Naive thymus-derived CD8-positive, alpha-beta T cell (primary cell): Measurements from ENCODE around the gene YEATS4. TPM values are rescaled to one million over a fixed set of nuclear protein-coding genes. Genes with fewer than 3 reads are reported as not detected.
A peak's percentile ranks its signal among the peaks of the same experiment; 100 is the strongest.

Source experiments
- ATAC-seq, 2 donors: fragments of 150-1000 bp; cut with Tn5 transposase in 1 of 2; sonication (Bioruptor Pico), chemical (Tn5 transposase) in 1 of 2; 1 replicate in 1 of 2; 2 replicates in 1 of 2; pipeline ENCODE4 v1.10.0; 2021; ENCODE audit warnings: mild to moderate bottlenecking in 2 of 2, moderate library complexity in 2 of 2
- POLR2A ChIA-PET: fragments of 350-600 bp; sonication (Branson Sonifier 250); formaldehyde crosslinking; loops from one replicate; lab custom pipeline; 2021; ENCODE audit warnings: antibody characterized with exemption; lab: Charles Lee
- DNase-seq, 10 donors: peaks; one replicate each; pipeline versions ENCODE4 v3.0.0 to v3.0.0-alpha.2; 2020 to 2022
- H3K27ac Mint-ChIP-seq, 10 donors: one replicate each; pipeline ENCODE4 v1.8.0; 2020 to 2022; ENCODE audit warnings: mild to moderate bottlenecking in 10 of 10, mixed read lengths in 10 of 10, moderate library complexity in 4 of 10, inconsistent platforms in 1 of 10
- H3K27me3 Mint-ChIP-seq, 5 donors: one replicate each; pipeline ENCODE4 v1.8.0; 2021 to 2022; ENCODE audit warnings: mixed read lengths in 5 of 5
- H3K36me3 Mint-ChIP-seq, 3 donors: one replicate each; pipeline ENCODE4 v1.8.0; 2020 to 2022; ENCODE audit warnings: mixed read lengths in 3 of 3, mild to moderate bottlenecking in 2 of 3, inconsistent platforms in 1 of 3
- H3K4me1 Mint-ChIP-seq, 4 donors: one replicate each; pipeline ENCODE4 v1.8.0; 2021 to 2022; ENCODE audit warnings: mixed read lengths in 4 of 4
- H3K4me3 Mint-ChIP-seq, 10 donors: one replicate each; pipeline ENCODE4 v1.8.0; 2020 to 2022; ENCODE audit warnings: mild to moderate bottlenecking in 10 of 10, mixed read lengths in 10 of 10, moderate library complexity in 6 of 10, inconsistent platforms in 1 of 10
- H3K9me3 Mint-ChIP-seq, 9 donors: one replicate each; pipeline ENCODE4 v1.8.0; 2020 to 2022; ENCODE audit warnings: mixed read lengths in 9 of 9, mild to moderate bottlenecking in 3 of 9, inconsistent platforms in 1 of 9, moderate library complexity in 1 of 9
- polyA plus RNA-seq, 3 donors: library from polyadenylated mRNA; unstranded; fragments of 300-500 nt; fragmentation: Illumina TruSeq; gene quantifications; one replicate each; pipeline ENCODE4 v1.2.3, GENCODE V29; 2021
- total RNA-seq, 8 experiments: library from RNA in 2 of 8; stranded (reverse) in 2 of 8; gene quantifications; one replicate each; pipeline ENCODE4 v1.2.3 and lab custom pipeline; 2021 to 2026

YEATS4 gene
- total and polyA plus RNA-seq, 5 experiments from 2014 or later = 18.0 to 66.4 (median 50.9) TPM

DNA sequence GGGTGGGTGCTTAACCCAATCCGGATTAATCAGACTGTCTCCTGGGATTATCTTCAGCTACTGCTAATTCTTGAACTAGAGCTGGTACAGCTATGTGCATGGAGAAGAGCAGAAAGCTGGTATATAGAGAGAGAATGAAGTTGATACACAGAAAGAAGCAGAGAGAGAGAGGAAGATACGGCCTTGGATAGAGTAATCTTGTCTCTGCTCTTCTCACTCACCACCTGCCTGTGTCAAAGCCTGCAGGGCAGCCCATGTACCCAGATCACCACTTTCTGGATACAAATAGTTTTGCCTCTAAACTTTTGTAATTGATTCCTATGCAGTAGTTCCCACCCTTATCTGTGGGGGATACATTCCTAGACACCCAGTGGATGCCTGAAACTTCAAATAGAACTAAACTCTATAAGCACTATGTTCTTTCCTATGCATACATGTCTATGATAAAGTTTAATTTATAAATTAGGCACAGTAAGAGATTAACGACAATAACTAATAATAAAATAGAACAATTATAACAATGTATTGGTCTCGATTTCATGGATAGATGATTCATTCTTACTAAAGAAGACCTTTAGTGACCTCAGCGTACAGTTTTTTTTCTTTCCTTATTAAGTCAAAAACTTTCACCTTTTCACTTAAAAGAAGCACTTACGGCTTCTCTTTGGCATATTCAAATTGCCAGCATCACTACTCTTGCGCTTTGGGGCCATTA is 45.5 kb downstream of the YEATS4 start:
- ATAC-seq (no peak), DNase-seq (no peak)
- peaks cover 5 to 14% (median 7%) of the 10 kb centered on the region in 3 donors for H3K36me3 Mint-ChIP-seq
- no peaks in the 10 kb centered on the region for H3K4me1 Mint-ChIP-seq
- H3K9me3 Mint-ChIP-seq = no peaks in the 10 kb centered on the region
- H3K4me3 Mint-ChIP-seq = no peak overlapping the region
- H3K27me3 Mint-ChIP-seq = no peaks in the 10 kb centered on the region
- no peak overlapping the region for H3K27ac Mint-ChIP-seq
- POLR2A ChIA-PET = no interaction called here

GRCh38 chr12:69405566-69405865 is 46.0 kb downstream of the YEATS4 start:
- POLR2A ChIA-PET = no interaction called here
- H3K4me1 Mint-ChIP-seq = no peaks in the 10 kb centered on the region
- no peaks in the 10 kb centered on the region for H3K9me3 Mint-ChIP-seq
- peaks cover 9 to 19% (median 12%) of the 10 kb centered on the region in 3 donors for H3K36me3 Mint-ChIP-seq
- H3K4me3 Mint-ChIP-seq = no peak overlapping the region
- ATAC-seq (no peak), DNase-seq (no peak)
- no peak overlapping the region for H3K27ac Mint-ChIP-seq
- H3K27me3 Mint-ChIP-seq = no peaks in the 10 kb centered on the region

DNA sequence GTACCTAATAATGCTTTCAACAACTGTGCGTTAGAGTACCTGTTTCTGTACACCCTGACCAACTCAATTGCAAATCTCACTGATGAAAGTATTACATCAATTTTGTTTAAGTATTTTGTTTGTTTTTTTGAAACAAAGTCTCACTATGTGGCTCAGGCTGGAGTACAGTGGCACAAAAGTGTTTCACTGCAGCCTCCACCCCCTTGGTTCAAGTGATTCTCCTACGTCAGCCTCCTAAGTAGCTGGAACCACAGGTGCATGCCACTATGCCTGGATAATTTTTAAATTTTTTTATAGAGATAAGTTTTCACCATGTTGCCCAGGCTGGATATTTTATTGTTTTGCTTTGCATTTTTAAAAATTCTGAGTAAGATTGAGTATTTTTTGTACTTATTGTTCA is 46.7 kb downstream of the YEATS4 start:
- DNase-seq (no peak), ATAC-seq (no peak)
- no peaks in the 10 kb centered on the region for H3K27me3 Mint-ChIP-seq
- peaks cover 9 to 22% (median 15%) of the 10 kb centered on the region in 3 donors for H3K36me3 Mint-ChIP-seq
- POLR2A ChIA-PET = no interaction called here
- H3K27ac Mint-ChIP-seq = no peak overlapping the region
- H3K4me1 Mint-ChIP-seq = no peaks in the 10 kb centered on the region
- no peaks in the 10 kb centered on the region for H3K9me3 Mint-ChIP-seq
- no peak overlapping the region for H3K4me3 Mint-ChIP-seq

DNA sequence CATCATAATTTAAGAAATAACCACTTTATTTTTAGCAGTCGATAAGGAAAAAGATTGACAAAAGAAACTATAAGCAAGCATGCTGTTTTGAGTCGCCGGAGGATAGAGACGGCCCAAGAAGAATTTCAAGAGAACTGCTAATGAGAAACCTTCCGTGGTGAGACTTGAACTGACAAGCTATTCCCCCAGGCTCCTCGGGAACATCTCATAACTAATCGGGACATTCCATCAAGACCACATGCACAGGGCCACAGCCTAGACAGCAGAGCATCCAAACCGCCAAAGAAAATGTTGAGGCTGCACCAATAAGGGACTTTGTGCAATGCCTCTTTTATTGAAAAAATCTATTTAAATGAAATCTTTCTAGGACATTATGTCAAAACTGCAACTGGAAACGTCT is 51.0 kb downstream of the YEATS4 start:
- peaks cover 0 to 2% (median 0%) of the 10 kb centered on the region in 4 donors for H3K4me1 Mint-ChIP-seq
- peaks cover 9 to 28% (median 15%) of the 10 kb centered on the region in 3 donors for H3K36me3 Mint-ChIP-seq
- no peaks in the 10 kb centered on the region for H3K9me3 Mint-ChIP-seq
- no peaks in the 10 kb centered on the region for H3K27me3 Mint-ChIP-seq
- DNase-seq (no peak), ATAC-seq (no peak)
- no peak overlapping the region for H3K27ac Mint-ChIP-seq
- POLR2A ChIA-PET = no interaction called here
- H3K4me3 Mint-ChIP-seq = no peak overlapping the region

- Mint-ChIP-seq H3K36me3 (peaks cover 9 to 25% (median 12%) of the 10 kb centered on the region in 3 donors), H3K27ac (no peak overlapping the region), H3K27me3 (no peaks in the 10 kb centered on the region), H3K4me3 (no peak overlapping the region), H3K9me3 (no peaks in the 10 kb centered on the region), H3K4me1 (peaks cover 0 to 2% (median 0%) of the 10 kb centered on the region in 4 donors)
- DNase-seq = no peak
- no peak for ATAC-seq
- POLR2A ChIA-PET = no interaction called here
Measured at GRCh38 chr12:69412655-69413054, 53.1 kb downstream of the YEATS4 start.

DNA sequence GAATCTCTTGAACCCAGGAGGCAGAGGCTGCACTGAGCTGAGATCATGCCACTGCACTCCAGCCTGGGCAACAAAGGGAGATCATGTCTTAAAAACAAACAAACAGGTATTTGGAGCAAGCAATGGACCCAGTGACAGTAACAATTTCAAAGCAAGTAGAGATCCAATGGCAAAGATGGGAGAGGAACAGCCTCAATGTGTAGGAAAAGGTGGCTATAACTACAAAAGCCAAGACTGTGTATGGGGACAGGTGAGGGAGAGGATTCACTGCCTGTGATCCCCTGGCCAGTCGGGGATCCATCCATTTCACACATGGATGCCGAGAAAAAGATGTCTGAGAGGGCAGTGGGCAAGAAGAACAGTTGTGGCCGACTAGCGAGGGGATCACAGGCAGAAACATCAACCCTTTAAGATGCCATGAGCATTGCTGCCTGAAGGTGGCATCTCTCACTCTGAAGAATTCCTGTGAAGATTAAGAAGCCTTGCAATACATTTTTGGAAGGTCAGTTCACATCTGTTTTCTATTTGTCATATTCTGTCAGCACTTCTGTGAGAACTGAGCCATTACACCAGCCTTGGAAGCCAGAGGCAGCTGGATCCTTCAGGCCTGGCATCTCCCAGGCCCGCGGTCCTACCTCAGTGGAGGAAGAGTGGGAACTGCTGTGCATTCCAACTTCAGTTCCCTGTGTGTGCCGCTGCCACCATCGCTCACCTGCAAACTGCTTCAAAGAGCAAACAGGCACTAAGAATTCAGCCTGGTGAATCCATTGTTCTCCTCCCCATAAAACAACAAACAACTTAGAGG is 56.1 kb downstream of the YEATS4 start:
- H3K27me3 Mint-ChIP-seq = no peaks in the 10 kb centered on the region
- DNase-seq = peak in 1 of 10 donors; percentile 2
- POLR2A ChIA-PET = no interaction called here
- H3K4me3 Mint-ChIP-seq = no peak overlapping the region
- ATAC-seq = no peak
- peak overlapping the region in 1 of 10 donors; percentile 66 for H3K27ac Mint-ChIP-seq
- H3K4me1 Mint-ChIP-seq = peaks cover 0 to 2% (median 0%) of the 10 kb centered on the region in 4 donors
- H3K36me3 Mint-ChIP-seq = peaks cover 0 to 8% (median 1%) of the 10 kb centered on the region in 3 donors
- H3K9me3 Mint-ChIP-seq = no peaks in the 10 kb centered on the region

GRCh38 chr12:69417231-69417630 is 57.7 kb downstream of the YEATS4 start:
- Mint-ChIP-seq H3K9me3 (no peaks in the 10 kb centered on the region), H3K4me3 (no peak overlapping the region), H3K4me1 (no peaks in the 10 kb centered on the region), H3K27me3 (no peaks in the 10 kb centered on the region), H3K36me3 (peaks cover 0 to 3% (median 0%) of the 10 kb centered on the region in 3 donors), H3K27ac (no peak overlapping the region)
- POLR2A ChIA-PET = no interaction called here
- no peak for DNase-seq
- ATAC-seq = no peak

DNA sequence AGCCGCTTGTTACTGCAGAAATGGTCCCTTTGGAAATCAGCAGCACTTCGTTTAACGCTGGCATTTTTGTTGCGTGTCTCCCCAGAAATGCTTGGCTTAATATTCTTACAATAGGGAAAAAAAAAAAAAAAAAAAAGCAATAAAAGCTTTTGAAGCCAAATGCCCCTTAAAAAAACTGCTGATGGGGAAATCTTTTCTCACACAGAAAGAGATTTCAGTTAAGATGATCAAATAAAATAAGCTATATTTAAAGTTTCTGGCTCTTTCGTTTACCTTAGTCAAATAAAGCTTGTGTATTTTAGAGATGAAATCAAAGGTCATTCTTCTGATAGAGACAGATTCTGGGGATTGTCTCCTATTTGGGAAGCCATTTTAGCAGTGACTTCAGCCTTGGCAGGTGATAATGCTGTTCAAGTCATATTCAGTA is 58.2 kb downstream of the YEATS4 start:
- H3K27ac Mint-ChIP-seq = no peak overlapping the region
- no peaks in the 10 kb centered on the region for H3K4me1 Mint-ChIP-seq
- H3K9me3 Mint-ChIP-seq = no peaks in the 10 kb centered on the region
- POLR2A ChIA-PET = no interaction called here
- ATAC-seq = no peak
- no peak for DNase-seq
- H3K4me3 Mint-ChIP-seq = no peak overlapping the region
- H3K36me3 Mint-ChIP-seq = peaks cover 0 to 3% (median 0%) of the 10 kb centered on the region in 3 donors
- no peaks in the 10 kb centered on the region for H3K27me3 Mint-ChIP-seq

- H3K27ac Mint-ChIP-seq = no peak overlapping the region
- H3K4me3 Mint-ChIP-seq = no peak overlapping the region
- H3K27me3 Mint-ChIP-seq = no peaks in the 10 kb centered on the region
- H3K4me1 Mint-ChIP-seq = no peaks in the 10 kb centered on the region
- no peak for DNase-seq
- peaks cover 0 to 3% (median 0%) of the 10 kb centered on the region in 3 donors for H3K36me3 Mint-ChIP-seq
- no peak for ATAC-seq
- POLR2A ChIA-PET = no interaction called here
- H3K9me3 Mint-ChIP-seq = no peaks in the 10 kb centered on the region
Measured at GRCh38 chr12:69419701-69420100, 60.2 kb downstream of the YEATS4 start.

- H3K4me1 Mint-ChIP-seq = no peaks in the 10 kb centered on the region
- POLR2A ChIA-PET = no interaction called here
- no peaks in the 10 kb centered on the region for H3K9me3 Mint-ChIP-seq
- H3K4me3 Mint-ChIP-seq = no peak overlapping the region
- DNase-seq = no peak
- no peak overlapping the region for H3K27ac Mint-ChIP-seq
- H3K27me3 Mint-ChIP-seq = no peaks in the 10 kb centered on the region
- H3K36me3 Mint-ChIP-seq = peaks cover 0 to 5% (median 0%) of the 10 kb centered on the region in 3 donors
- ATAC-seq = no peak
Measured at GRCh38 chr12:69421548-69421947, 62.0 kb downstream of the YEATS4 start.

DNA sequence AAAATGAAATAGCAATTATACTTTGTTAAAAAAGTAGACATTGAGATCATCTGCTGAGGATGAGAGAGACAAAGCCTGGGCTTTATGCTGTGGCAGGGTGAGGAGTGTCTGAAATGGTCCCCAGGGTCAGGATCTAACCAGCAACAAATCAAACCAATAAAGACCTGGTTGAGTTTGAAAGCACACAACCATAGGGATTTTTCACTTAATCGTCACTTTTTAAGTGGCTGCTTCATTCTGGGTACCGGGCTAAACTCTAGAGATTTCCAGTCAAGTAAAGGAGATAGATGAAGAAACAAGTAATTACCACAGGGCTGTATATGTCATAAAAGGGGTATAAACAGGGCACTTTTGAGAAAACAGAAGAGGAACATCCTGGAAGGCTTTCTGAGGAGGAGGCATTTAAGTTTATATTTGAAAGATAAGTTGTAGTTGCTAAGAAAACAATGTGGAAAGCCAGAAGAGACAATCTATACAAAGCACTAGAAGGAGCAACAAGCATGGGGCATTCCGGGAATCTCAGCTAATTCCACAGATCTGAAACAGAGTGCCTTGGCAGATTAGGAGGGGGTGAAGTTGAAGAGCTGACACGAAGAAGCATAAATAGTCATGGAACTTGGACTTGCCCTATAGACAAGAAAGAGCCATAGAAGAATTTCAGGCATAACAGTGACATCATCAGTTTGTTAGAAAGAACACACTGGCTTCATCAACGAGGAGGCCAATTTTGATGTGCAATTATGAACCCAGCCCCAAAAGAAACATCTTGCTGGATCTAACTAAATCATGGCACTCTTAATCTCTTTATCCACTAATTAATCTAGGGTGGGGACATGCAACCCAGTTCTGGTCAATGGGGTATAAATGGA is 63.7 kb downstream of the YEATS4 start:
- POLR2A ChIA-PET = no interaction called here
- Mint-ChIP-seq H3K27ac (peak overlapping the region in 3 of 10 donors; percentile 5 to 61 (median 21)), H3K4me3 (no peak overlapping the region), H3K9me3 (no peaks in the 10 kb centered on the region), H3K36me3 (peaks cover 0 to 5% (median 0%) of the 10 kb centered on the region in 3 donors), H3K4me1 (no peaks in the 10 kb centered on the region), H3K27me3 (no peaks in the 10 kb centered on the region)
- DNase-seq (no peak), ATAC-seq (no peak)

GRCh38 chr12:69425417-69425816 is 65.9 kb downstream of the YEATS4 start:
- Mint-ChIP-seq H3K27me3 (no peaks in the 10 kb centered on the region), H3K9me3 (no peaks in the 10 kb centered on the region), H3K4me1 (no peaks in the 10 kb centered on the region), H3K27ac (no peak overlapping the region), H3K36me3 (peaks cover 0 to 5% (median 0%) of the 10 kb centered on the region in 3 donors), H3K4me3 (no peak overlapping the region)
- DNase-seq = no peak
- POLR2A ChIA-PET = no interaction called here
- no peak for ATAC-seq
